ENCODE results near the gene ATP8B3.

DNA sequence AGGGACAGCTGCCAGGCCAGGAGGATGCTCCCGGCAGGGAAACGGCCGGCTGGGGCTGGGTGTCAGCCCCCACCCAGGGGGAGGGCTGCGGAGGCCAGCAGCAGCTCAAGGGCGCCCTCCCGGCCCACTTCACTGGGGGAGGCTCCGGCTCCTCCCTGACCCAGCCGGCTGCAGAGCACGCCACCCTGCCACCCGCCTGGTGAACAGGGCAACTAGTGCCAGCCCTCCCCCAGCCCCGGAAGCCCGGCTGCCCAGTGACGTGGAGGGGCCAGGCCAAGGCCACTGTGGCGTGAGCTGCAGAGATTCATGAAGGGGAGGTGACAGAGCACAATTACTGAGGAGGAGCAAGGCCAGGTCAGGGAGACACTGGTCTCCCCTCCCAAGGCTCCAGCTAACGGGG is 21.5 kb upstream of the ATP8B3 start:
- TF ChIP-seq, protein P1, sequence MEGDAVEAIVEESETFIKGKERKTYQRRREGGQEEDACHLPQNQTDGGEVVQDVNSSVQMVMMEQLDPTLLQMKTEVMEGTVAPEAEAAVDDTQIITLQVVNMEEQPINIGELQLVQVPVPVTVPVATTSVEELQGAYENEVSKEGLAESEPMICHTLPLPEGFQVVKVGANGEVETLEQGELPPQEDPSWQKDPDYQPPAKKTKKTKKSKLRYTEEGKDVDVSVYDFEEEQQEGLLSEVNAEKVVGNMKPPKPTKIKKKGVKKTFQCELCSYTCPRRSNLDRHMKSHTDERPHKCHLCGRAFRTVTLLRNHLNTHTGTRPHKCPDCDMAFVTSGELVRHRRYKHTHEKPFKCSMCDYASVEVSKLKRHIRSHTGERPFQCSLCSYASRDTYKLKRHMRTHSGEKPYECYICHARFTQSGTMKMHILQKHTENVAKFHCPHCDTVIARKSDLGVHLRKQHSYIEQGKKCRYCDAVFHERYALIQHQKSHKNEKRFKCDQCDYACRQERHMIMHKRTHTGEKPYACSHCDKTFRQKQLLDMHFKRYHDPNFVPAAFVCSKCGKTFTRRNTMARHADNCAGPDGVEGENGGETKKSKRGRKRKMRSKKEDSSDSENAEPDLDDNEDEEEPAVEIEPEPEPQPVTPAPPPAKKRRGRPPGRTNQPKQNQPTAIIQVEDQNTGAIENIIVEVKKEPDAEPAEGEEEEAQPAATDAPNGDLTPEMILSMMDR (IDR thresholded peaks at IDR 0.05), result no peak
- no peak for TF ChIP-seq POLR2A (IDR thresholded peaks at IDR 0.05)

Measured in Peyer's patch (tissue), 4 donors.